T-helper 22 cell (primary cell): ENCODE measurements around the gene MAN1C1.

Experiments
- DNase-seq: peaks from one replicate; pipeline ENCODE4 v3.0.0-alpha.2; 2020; ENCODE audit warnings: low read depth

Gene MAN1C1

GRCh38 chr1:25614501-25615171 lies 2.0 kb upstream of the MAN1C1 start:
- no peak for DNase-seq

DNA sequence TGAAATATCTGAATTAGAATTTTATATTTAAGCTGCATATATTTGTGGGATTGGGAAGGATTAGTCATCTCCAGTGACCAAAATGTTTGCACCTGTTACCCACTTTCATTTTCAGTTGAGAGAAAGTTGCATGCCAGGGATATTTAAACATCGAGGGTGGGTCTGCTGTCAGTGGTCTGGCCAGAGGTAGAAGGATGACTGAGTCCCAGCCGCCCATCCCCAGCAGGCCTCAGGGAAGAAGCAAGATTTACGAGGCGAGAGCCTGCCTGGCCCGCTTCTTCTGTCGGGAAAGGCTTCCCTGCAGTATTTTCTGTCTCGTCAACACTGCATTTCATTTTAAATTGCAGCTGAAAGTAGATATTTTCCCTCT lies 1.4 kb upstream of the MAN1C1 start:
- DNase-seq, result no peak

GRCh38 chr1:25615563-25616094 lies 962 bp upstream of the MAN1C1 start:
- no peak for DNase-seq

GRCh38 chr1:25616987-25617624 lies 515 bp downstream of the MAN1C1 start:
- no peak for DNase-seq

DNA sequence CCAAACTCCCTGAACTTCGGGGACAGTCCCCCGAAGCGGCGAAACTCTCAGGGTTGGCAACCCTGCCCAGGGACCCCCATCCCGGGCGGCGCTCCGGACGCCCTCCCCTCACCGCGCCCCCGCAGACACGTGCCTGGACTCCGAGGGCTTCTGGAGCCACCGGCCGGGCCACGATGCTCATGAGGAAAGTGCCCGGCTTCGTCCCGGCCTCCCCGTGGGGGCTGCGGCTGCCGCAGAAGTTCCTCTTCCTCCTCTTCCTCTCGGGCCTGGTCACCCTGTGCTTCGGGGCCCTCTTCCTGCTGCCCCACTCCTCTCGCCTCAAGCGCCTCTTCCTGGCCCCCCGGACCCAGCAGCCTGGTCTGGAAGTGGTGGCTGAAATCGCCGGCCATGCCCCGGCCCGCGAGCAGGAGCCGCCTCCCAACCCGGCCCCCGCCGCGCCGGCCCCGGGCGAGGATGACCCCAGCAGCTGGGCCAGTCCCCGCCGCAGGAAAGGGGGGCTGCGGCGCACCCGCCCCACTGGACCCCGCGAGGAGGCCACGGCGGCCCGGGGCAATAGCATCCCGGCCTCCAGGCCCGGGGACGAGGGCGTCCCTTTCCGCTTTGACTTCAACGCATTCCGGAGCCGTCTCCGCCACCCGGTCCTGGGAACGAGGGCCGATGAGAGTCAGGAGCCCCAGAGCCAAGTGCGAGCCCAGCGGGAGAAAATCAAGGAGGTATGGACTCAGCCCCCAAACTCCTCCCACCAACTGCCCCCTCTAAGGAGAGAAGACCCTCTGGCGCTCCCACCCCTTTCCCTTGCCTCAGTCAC lies 1.2 kb downstream of the MAN1C1 start:
- DNase-seq, result no peak

DNA sequence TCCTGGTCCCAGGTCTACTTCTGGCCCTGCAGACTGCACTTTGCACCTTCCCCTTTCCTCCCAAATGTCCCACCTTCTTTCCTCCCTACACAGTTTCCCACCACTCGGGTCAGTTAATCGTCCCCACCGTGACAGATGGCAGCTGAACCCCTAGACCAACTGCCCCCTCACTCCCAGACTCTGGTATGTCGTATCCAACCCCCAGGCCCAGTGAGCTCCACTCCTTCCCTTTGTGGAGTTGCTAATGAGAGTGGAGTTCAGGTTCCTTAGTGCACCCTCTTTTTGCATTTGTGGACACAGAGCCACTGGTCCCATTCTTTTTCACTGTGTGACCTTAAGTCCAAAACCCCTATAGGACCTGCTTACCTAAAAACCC lies 1.8 kb downstream of the MAN1C1 start:
- no peak for DNase-seq

DNA sequence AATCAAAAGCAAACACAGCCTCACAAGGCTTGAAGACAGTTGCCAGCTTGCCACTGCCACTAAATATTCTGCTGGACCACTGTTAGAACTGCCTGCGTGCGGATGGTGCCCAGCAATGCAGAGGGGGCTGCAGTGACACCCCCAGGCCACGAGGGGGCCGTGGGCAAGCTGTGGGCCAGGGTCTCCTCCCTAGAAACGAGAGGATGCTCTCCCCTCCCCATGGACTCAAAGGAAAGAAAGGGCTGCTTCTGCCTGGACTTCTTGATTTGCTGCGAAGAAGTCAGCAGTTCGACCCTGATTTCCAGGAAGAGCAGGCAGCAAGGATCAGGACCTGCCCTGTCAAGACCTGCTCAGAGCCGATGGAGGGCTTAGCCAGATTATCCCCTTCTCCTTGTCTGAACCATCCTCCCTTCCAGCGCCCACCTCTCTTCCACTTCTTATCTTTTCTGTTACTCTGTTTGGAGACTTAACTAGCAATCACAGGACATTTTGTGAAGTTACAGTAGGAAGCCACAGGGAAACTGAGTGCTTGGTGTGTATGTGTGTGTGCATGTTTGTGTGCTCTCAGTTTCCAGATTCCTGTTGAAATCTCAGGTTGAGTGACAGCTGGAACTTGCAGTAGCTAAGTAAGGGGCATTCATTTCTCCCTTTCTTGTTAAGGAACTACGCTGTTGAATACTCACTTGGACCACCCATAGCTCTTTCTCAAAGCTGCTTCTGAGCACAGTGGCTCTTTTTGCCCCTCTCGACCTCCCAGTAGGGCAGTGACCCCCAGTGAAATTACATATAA lies 2.7 kb downstream of the MAN1C1 start:
- DNase-seq, result no peak

DNA sequence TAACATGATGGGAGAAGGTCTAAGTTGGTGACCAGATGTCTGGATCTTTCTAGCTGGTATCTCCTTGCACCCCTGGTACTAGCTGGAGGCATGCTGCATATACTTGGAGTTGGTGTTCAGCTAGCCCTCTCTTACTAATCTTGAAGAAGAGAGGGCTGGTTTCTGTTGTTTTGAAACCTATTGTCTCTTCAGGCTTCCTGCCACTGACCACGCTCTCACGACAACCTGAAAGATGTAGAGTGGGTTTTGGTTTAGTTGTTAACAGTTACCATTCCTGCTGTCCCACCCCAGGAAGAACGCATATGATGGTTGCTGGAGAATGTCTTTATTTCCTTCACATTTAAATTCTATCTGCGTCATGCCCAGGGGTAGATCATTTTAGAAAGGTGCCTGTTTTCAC lies 3.6 kb downstream of the MAN1C1 start:
- no peak for DNase-seq

- DNase-seq, result no peak
Observed at GRCh38 chr1:25620701-25621350, 4.2 kb downstream of the MAN1C1 start.

DNA sequence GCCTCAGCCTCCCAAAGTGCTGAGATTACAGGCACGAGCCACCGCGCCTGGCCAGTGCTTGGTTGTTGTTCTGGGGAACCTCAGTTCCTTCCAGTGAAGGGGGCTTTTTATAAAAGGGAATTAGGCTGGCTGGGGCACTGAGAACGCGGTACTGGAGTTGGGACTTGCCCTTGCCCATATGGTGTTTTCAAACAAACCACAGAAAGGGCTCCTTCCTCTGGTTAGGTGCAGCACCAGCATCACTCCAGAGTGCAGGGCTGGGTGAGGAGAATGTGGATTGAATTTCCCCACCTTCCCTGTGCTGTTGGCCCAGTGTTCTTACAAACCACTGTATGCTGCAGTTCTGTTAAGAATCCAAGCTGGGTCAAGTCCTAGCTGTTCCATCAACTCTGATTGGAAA lies 5.3 kb downstream of the MAN1C1 start:
- no peak for DNase-seq

- DNase-seq, result no peak
Observed at GRCh38 chr1:25622531-25622930, 5.9 kb downstream of the MAN1C1 start.

GRCh38 chr1:25623007-25623406 lies 6.4 kb downstream of the MAN1C1 start:
- DNase-seq, result no peak

- DNase-seq, result no peak
Observed at GRCh38 chr1:25623731-25624130, 7.1 kb downstream of the MAN1C1 start.

DNA sequence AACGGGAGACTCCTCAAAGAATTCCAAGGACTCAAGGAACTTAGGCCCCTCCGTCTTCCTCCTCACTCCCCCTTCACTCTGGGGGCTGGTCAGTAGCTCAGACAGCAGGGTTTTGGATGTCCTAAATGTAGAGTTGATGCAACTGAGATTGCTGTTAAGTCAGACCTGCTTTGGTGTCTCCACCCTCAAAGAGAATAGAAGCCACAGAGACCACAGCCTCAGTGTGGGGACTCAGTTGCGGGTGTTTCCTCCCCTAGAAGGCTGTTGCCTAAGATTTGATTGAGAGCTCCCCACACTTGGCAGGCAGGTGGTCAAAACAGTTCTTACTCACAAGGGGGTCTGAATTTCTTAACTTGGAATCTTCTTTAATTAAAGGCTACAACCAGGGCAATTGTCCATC lies 7.6 kb downstream of the MAN1C1 start:
- DNase-seq, result no peak

DNA sequence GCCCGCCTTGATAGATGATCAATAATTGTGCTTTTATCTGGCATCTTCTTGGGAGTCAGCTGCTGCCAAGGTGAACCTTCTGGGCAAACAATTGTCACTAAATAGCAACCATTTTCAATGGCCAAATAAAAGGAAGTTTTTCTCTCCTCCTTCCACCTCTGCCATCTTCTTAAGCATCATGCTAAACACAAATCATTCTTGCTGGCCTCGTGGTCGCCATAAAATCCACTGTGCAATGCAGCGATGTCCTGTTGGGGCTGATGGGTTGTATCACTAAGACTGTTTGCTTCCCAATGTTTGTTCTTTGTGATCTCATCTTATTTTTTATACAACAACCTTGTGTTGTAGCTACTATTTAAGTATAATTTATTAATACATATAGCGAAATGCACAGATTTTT lies 8.0 kb downstream of the MAN1C1 start:
- DNase-seq, result no peak

DNA sequence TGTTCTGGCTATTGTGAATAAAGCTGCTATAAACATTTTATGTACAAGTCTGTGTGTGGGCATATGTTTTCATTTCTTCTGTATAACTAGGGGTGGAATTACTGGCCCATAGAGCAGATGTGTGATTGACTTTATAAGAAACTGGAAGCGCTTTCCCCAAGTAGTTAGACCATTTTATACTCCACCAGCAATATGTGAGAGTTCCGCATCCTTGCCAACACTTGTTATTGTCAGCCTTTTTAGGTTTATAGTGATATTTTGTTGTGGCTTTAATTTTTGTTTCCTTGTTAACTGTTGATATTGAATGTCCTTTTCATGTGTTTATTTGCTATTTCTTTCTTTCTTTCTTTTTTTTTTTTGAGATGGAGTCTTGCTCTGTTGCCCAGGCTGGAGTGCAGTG lies 9.4 kb downstream of the MAN1C1 start:
- DNase-seq, result no peak

DNA sequence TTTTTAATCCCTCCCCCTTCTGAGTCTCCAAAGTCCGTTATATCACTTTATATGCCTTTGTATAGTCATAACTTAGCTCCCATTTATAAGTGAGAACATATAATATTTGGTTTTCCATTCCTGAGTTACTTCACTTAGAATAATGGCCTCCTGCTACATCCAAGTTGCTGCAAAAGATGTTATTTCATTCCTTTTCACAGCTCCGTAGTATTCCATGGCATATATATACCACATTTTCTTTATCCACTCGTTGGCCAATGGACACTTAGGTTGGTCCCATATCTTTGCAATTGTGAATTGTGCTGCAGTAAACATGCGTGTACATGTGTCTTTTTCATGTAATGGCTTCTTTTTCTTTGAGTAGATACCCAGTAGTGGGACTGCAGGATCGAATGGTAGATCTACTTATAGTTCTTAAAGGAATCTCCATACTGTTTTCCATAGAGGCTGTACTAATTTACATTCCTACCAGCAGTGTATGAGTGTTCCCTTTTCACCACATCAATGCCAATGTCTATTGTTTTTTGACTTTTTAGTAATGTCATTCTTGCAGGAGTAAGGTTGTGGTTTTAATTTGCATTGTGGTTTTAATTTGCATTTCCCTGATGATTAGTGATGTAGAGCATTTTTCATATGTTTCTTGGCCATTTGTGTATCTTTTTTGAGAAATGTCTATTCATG lies 12.3 kb downstream of the MAN1C1 start:
- no peak for DNase-seq

- no peak for DNase-seq
Observed at GRCh38 chr1:25629836-25630235, 13.2 kb downstream of the MAN1C1 start.

- DNase-seq, result no peak
Observed at GRCh38 chr1:25631750-25632485, 15.3 kb downstream of the MAN1C1 start.

- DNase-seq, result no peak
Observed at GRCh38 chr1:25634066-25634465, 17.5 kb downstream of the MAN1C1 start.
